Kidney glomerular epithelial cell (primary cell): Measurements from ENCODE around the gene FAM13C.
"Not testable (repeated sequence)": the region's sequence is repeated elsewhere in the genome, so short reads cannot be mapped to it uniquely, and the experiment has no call there.

Experiments used
- DNase-seq: peaks from one replicate; lab custom pipeline; 2025; lab: John Stamatoyannopoulos, UW

Gene FAM13C

DNA sequence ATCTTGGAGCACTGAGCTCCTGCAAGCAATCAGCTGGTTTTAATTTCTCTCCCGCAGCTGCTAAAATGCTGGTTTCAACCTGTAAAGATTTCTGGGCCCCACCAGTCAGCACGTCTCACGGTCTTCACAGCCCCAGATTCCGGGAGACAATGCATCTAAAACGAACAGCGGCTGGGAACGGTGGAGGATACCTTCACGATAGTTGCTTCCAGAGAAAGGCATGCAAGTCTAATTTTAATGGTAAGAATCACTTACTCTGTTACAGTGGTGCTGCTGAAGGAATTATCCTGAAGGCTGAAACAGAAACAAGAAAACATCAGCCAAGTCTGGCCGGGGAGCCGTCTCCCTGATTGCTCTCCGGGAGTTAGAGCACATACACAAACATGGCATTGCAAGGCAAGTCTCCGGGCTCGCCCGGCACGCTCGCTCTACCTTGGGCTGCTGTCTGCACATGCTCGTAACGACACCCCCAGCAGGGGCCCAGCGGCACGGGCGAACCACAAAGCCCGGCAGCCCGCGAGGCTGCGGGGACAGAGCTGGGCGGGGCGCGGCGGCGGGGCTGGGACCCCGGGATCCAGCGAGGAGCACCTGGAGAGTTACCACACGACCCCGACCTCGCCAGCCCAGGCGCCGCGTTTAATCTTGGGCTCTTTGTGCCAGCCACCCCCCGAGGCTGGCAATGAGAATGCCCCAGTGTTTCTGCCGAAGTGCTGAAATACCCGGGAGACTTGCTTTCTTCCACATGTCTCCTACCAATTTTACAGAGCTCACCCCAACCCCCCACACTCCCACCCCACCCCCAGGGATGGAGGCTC is at the start of gene FAM13C:
Gene FAM13C (minus strand): TSS at position 406 of the 815 bp plus-strand sequence. CDS start 89 bp downstream, at position 317.
- peak; percentile 26 for DNase-seq

DNA sequence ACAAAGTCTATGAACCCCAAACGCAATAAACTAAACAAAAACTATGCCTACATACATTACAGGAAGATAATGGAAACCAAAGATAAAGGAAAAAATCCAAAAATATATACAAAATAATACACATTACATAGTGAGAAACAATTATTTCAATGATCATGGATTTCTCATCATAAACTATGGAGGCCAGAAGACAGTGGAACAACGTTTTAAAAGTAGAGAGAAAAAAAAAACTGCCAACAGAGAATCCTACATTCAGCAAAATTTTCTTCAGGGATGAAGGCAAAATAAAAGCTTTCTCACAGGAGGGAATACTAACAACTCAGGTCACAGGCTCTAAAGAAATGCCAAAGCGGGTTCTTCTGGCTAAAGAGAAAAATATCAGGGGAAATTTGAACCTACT is 42.9 kb upstream of the FAM13C start:
- no peak for DNase-seq

DNA sequence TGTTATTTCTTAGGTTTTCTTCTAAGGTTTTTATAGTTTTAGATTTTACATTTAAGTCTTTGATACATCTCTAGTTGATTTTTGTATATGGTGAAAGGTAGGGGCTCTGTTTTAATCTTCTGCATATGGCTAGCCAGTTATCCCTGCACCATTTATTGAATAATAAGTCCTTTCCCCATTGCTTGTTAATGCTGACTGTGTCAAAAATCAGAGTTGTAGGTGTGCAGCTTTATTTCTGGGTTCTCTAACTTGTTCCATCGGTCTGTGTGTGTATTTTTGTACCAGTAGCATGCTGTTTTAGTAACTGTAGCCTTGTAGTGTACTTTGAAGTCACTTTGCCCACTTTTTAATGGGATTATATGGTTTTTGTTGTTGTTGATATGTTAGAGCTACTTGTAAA is 37.9 kb upstream of the FAM13C start:
- no peak for DNase-seq

DNA sequence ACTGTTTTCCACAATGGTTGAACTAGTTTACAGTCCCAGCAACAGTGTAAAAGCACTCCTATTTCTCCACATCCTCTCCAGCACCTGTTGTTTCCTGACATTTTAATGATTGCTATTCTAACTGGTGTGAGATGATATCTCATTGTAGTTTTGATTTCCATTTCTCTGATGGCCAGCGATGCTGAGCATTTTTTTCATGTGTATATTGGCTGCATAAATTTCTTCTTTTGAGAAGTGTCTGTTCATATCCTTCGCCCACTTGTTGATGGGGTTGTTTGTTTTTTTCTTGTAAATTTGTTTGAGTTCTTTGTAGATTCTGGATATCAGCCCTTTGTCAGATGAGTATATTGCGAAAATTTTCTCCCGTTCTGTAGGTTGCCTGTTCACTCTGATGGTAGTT is 37.0 kb upstream of the FAM13C start:
- not testable (repeated sequence) for DNase-seq

DNA sequence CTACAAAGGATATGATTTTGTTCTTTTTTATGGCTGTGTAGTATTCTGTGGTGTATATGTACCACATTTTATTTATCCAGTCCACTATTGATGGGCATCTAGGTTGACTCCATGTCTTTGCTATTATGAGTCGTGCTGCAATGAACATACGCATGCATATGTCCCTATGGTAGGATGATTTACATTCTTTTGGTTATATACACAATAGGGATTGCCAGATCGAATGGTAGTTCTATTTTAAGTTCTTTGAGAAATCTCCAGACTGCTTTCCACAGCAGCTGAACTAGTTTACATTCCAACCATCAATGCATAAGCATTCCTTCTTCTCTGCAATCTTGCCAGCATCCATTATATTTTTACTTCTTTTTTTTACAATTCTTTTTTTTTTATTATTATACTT is 35.6 kb upstream of the FAM13C start:
- no peak for DNase-seq

DNA sequence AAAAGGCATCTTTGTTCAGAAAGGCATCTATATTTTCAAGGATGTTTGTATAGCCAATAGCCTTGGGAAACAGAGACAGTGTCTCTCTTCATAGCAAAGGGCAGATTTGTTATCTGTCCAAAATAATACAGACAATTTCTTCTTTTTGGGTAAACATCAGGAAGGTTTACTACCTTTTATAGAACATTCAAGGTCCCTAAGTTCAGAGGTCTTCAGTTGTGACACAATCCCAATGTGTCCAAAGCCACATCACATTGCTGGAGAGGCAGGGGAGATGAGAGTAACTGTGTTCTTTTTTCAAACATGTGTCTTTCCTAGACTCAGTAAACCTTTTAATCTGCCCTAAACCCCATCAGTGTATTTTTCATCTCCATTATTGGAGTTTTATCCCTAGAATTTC is 33.6 kb upstream of the FAM13C start:
- DNase-seq = no peak

DNA sequence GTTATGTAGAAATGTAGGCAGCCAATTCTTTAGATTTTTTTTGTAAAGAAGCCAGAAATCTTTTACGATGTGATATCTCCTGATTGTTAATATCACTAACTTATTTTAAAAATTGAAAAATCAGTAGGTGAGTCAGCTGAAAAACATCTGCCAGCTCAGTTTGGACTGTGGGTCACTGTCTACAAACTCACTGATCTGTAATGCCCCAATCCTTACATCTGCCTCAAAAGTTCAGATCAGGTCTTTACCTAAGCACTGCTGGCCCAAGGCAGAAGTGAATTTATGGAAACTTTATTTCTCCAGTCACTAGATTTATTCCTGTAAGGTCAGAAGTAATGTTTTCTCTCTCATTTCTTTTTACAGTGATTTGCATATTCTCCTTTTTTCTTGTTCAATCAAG is 31.0 kb upstream of the FAM13C start:
- DNase-seq = no peak

DNA sequence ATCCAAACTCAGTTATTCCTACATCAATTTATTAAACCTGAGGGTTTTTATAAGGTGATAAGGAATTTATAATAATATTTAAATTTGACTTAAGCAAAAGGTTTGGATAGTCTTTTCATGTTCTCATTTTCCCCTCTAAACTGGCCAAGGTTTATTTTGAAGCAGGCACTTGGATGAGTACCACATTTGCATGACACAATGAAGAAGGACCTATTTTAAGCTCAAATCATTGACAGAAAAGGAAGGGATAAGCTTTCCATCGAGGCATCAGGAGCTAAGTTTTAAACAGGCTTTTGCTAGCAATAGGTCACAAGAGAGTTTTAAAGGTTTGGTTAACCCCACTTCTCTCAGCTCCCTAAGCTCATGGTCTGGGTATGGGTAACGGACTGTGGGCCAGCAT is 28.7 kb upstream of the FAM13C start:
- DNase-seq = no peak

DNA sequence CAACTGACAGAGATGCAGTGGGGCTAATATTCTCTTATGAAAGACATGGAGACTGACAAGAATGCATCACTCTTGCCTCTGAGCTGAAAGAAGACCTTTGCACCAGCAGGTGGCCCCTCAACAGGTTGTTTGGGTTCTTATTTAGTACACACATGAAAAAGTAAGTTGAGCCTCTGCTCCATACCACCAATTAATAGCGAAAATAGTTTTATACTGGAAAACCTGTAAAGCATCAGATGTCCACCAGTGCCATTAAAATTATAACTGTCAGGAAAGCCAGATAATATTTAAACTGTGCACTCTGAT is 26.3 kb upstream of the FAM13C start:
- DNase-seq = no peak

DNA sequence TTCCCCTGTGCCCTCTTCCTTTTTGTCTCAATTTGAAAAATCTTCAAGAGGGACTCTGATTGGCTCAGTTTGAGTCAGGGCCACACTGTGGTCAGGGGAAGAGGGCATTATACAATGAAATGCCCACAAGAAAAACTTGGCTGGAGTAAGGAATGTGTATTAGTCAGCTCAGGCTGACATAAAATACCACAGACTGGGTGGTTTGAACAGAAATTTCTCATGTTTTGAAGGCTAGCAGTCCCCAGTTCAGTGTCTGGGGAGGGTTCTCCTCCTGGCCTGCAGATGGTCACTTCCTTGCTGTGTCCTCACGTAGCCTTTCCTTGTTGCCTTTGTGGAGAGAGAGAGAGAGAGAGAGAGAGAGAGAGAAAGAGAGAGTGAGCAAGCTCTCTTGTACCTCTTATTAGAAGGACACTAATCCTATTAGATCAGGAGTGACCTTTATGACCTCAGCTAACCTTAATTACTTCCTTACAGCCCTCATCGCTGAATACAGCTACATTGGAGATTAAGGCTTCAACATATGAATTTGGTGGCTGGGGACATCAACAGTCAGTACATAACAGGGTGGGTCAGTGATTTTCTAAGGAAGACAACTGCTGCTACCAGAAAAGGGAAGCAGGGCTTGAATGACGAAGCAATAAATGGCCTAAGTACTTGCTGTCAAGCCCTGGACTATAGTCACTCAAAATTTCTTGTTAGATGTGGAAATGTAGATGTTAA is 25.8 kb upstream of the FAM13C start:
- DNase-seq = peak; percentile 91

DNA sequence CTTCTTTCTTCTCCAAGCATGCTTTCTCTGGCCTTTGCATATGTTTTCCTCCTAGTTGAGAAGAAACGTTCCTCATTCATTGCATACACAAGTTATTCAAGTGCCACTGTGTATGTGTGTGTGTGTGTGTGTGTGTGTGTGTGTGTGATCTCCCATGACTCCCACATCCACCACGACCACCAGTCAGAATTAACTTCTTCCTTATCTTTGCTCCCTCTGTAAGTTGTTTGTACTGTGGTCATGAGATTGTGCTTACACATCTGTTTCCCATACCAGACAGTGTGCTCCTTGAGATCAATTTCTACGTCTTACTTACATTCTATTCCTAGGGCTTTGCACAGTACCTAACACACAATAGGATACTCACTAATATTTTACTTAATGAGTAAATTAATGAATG is 22.4 kb upstream of the FAM13C start:
- no peak for DNase-seq

DNA sequence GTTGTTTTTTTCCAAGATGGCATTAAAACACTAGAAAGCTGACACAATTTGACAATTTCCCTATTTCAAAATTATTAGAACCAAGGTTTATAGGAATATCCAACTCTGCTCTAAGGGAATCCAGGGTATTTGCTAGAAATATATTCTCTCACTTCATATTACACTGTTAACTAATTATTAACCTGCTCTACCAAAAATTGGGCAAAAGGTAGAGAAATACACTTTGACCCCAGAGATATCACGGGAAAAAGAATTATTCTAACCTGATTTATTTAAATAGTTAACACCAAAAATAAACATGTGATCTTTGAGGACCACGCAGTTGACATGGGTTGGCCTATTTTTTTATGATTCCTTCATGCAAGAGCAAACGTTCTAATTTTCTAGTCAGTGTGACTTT is 21.6 kb upstream of the FAM13C start:
- DNase-seq = no peak

DNA sequence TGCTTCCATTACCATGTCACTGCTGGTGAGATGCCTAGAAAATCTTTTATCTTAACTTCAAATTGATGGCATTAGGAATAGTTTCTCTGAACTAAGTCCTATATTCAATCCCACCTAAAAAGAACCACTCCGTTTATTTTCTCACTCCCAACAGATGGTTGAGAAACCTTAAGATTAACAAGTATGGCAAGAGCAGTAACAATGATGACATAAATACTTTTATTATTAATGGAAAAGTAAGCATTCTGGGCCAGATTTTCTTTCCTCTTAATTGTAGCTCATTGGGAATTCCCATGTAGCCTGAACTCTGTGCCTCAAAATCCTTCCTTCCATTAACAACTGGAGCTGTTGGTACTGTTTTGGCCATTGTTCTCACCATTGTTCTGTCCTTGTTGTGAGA is 21.1 kb upstream of the FAM13C start:
- no peak for DNase-seq

DNA sequence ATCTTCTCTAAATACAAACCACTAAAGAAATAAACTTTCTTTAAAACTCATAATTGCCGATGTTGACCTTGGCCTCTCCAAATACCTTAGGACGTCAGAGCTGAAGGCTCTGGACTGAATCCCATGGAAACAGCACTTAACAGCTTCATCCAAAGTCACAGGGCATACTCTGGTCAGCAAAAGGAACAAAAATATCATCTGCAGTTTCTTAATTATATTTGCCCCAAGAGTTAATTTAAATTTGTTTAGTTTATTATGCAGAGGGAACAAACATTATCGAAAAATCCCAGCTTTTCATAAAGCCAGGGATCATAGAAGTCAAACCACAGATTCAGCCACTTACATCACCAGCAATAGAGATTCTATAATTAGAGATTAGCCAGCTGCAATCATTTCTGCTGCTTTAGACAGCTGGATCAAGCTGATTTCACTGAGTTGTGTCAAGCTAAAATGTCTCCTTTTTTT is 20.5 kb upstream of the FAM13C start:
- no peak for DNase-seq

DNA sequence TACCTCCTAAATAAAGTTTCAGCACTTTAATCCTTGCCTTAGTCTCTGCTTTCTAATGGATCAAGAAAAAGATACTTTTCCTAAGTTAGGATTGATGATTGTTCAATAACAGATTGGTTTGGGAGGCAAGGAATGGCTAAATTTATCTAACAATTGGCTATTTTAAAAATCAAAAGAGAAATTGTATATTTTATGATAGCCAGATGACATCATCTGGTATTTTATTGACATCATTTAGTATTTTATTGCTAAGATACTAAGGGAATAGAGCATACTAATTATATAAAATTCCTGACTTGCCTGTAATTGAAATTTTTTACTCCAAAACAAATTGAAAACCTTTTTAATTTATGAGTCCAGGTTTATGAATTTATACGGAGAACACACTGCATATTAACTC is 19.3 kb upstream of the FAM13C start:
- no peak for DNase-seq

DNA sequence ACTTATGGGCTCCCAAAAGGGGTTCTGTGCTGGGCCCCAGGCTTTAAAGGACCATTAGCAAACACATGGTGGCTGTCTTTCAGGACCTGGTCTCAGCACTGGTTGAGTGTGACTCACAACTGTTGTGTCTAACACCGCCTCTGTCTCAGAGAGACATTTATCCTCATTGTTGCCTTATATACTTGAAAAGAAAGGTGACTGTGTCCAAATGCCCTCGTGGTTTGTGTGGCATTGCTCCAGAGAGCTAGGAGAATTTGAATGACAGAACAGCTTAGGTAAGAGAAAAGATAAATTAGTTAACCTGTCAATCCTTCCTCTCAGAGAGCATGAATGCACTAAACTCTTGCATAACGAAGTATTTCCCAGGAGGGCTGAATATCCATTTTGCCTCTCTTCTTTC is 14.5 kb upstream of the FAM13C start:
- no peak for DNase-seq

DNA sequence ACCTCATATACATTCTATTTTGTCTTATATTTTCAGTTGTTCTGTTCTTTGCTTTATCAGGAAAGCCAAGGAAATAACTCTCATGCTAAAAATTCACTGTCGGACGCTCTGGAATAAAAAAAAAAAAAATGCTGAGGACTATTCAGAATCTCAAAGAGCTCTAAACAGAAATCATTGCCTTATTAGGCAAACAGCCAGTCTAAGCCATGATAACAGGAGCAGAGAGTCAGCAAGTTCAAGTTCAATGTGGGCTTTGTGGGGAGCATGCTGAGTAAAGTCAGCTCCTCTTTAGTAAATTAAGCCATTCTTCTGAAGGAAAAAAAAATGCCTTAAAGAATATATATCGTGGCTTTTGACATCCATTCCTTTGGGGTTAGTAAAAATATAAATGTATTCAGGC is 13.6 kb upstream of the FAM13C start:
- no peak for DNase-seq

DNA sequence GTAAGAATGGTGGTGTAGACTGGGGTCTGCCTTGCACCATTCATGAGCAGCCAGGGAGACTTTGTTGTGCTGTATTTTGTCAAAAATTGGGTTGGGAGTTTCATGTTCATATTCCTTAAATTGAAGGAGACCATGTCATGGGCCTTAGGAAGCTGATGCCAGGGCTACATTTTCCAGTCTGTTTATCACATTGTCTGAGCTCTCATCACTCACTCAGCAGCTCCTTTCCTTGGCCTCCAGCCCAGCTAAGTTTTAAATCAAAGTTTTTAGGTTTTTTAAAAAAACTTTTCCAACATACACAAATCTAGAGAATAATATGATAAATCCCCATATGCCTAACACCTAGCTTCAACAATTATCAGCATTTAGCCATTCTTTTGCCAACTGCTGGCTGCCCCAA is 12.6 kb upstream of the FAM13C start:
- no peak for DNase-seq

DNA sequence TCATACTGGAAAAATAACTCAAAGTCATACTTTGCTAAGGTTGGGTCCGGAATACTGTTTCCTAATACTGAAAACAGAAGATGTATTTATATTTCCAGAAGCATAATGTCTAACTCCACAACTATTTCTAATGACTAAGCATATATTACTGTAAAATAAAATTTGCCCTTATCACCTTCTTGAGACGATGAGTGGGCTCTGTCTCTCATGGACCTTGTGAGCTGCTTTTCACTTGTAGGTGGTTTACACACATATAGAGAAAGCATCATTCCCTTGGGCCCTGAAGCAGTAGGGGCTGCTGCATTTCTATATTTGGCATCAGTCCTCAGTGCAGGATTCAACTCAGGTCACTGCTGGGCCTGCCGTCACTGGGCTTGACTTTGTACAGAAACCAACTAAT is 10.7 kb upstream of the FAM13C start:
- DNase-seq = no peak

DNA sequence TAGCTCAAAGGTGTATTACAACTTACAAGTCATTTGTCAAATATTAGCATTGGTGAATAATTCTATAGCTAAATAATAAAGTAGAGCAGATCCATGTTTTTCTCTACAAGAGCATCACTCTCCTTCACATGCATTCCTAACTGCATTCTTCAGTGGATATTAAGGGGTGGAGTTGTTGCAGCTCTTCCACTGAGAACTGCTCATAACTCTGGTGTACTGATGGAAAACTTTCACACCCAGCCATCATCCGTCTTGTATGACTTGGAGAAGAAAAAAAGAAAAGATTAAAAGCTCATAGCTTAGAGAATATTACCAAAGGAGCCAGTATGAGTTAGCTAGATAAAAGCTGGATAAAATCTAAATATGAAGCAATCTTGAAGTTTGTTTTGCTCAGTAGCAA is 10.2 kb upstream of the FAM13C start:
- DNase-seq = no peak

DNA sequence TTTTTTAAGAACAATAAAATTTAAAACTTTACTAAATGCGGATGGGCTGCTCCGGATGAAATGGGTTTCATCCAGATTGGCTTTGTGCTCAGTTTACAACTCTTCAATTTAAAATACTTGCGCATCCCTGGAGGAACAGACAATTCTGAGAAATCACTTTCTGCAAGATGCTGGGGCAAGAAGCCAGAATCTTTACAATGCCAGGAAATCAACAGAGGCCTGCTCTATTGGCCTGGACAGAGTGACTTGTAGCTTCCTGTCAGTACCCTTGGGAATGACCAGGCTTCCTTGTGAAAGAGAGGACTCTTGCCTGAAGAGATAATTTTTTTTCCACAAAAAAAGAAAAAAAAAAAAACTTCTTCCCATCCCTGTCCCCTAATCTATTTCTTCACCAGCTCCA is 3.9 kb upstream of the FAM13C start:
- DNase-seq = no peak

DNA sequence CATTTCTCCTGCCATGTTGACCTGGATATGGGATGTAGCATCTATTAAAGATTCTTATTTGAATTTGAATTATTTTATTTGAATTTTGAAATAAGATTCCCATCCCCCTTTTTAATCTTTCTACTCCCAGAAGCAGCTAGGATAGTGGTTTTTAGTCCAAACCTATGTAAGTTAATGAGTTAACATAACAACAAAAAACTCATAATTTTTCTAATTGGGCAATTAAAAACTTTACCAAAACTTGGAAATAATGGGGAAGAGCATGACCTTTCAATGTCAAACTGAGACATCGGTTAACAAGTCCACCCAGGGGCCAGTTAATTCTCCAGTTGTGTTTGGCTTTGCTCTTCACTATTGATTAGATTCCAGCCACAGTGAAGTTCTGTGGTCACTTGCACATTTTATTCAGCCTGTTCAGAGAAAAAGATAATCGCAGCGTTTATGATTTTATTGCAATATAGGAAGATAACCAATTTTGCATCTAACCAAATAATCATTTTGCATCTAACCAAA is 1.2 kb upstream of the FAM13C start:
- DNase-seq = no peak

DNA sequence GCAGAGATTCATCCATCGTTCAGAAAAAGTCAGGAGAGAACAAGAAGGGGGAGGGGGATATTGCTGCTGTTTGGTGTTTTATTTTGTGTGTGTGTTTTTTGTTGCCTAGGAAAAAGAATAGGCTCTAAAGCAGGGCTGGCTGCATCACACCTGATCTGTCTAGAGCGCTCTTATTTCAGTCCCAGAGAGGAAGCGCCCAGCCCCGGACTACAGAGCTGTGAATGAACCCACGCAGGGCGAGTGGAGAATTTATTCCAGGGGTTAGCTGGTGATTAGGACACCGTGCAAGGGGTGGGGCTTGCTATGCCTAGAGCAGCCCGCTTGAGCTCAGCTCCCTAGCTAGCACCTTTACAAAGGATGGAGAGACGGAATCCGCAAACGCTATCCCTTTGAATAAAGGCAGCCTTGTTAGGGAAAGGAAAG is 621 bp upstream of the FAM13C start:
- DNase-seq = peak; percentile 45
